HG03159 (cell line): ENCODE results near the gene NGFR.

Experiments
- ATAC-seq: cut with Tn5 transposase; IDR thresholded peaks from one replicate; pipeline ENCODE4 v1.9.1; 2021; ENCODE audit warnings: mild to moderate bottlenecking, moderate library complexity; ENCODE audit not compliant: unreplicated experiment

NGFR gene

GRCh38 chr17:49557312-49558024 is 62.4 kb downstream of the NGFR start:
- no peak for ATAC-seq
